IPS-20b (cell line): ENCODE results near the gene PXDN.

ENCODE experiments used
- H3K27ac ChIP-seq: one replicate; pipeline ENCODE4 v1.5.1; 2013; ENCODE audit warnings: low read length
- H3K27me3 ChIP-seq: 2 replicates; pipeline ENCODE4 v1.6.1; 2013; ENCODE audit warnings: mild to moderate bottlenecking, low read length, inconsistent platforms; ENCODE audit not compliant: insufficient read depth
- H3K36me3 ChIP-seq: 2 replicates; pipeline ENCODE4 v1.6.1; 2013; ENCODE audit warnings: low read depth, mild to moderate bottlenecking, inconsistent platforms, low read length, moderate library complexity; ENCODE audit not compliant: insufficient read depth
- H3K4me1 ChIP-seq: 2 replicates; pipeline ENCODE4 v1.6.1; 2013; ENCODE audit warnings: mild to moderate bottlenecking, control low read depth, inconsistent platforms, low read length, moderate library complexity; ENCODE audit not compliant: insufficient read depth
- H3K4me3 ChIP-seq: 2 replicates; pipeline ENCODE4 v1.5.1; 2013; ENCODE audit warnings: mild to moderate bottlenecking, low read length, inconsistent platforms
- H3K9ac ChIP-seq: 2 replicates; pipeline ENCODE4 v1.6.1; 2013; ENCODE audit warnings: low read depth, mild to moderate bottlenecking, inconsistent platforms, low read length, moderate library complexity
- H3K9me3 ChIP-seq: 2 replicates; pipeline ENCODE4 v1.6.1; 2013; ENCODE audit warnings: mild to moderate bottlenecking, low read depth, low read length, inconsistent platforms; ENCODE audit not compliant: insufficient read depth

The PXDN gene

GRCh38 chr2:1600191-1601066, 143.9 kb downstream of the PXDN start:
- Histone ChIP-seq H3K36me3 (no peaks in the 10 kb centered on the region), H3K27ac (no peak overlapping the region), H3K4me1 (peaks cover 3% of the 10 kb centered on the region; the same call in 1 of the 2 replicates), H3K9ac (no peak overlapping the region), H3K27me3 (no peaks in the 10 kb centered on the region), H3K9me3 (0 out of 2 replicates have a peak, but pooled peaks cover 3% of the 10 kb centered on the region), H3K4me3 (no peak overlapping the region)

DNA sequence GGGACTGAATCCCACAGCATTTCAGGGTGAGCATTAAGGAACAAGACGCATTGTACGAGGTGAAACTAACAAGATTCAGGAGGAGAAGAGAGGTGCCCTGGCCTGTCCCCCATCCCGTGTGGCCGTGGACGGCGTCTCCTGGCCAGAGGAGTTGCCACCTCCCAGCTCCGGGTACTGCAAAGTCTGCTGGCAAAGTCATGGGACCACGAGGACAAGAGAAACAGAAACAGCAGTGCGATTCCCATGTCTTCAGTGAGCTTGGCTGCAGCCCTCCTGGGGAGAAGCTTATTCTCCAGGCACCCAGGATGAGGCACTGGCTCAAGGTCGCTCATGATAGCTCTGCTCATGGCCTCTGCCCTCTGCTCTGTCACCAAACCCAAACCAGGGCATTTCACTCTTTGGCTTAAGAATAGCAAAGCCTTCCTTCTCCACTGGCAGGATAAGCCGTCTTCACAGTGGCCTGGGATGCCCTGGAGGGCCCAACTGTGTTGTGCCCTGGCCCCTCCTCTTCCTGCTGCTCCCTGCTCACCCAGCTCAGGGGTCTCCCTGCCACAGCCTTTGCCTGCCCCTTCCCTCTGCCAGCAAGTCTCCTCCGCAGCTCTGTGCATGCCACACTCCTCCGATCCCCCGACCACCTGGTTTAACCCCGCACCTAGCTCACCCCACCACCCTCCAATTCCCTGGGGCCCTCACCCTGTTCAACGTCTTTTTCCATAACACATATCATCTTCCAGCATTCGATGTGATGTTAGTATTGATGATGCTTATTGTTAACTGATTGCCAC, 144.8 kb downstream of the PXDN start:
- Histone ChIP-seq H3K4me3 (no peak overlapping the region), H3K9ac (no peak overlapping the region), H3K9me3 (0 out of 2 replicates have a peak, but pooled peaks cover 3% of the 10 kb centered on the region), H3K36me3 (no peaks in the 10 kb centered on the region), H3K27ac (no peak overlapping the region), H3K4me1 (no peaks in the 10 kb centered on the region; the same call in 1 of the 2 replicates), H3K27me3 (no peaks in the 10 kb centered on the region)

- no peaks in the 10 kb centered on the region for H3K36me3 ChIP-seq
- no peak overlapping the region for H3K9ac ChIP-seq
- H3K4me1 ChIP-seq = no peaks in the 10 kb centered on the region
- 0 out of 2 replicates have a peak, but pooled peaks cover 3% of the 10 kb centered on the region for H3K9me3 ChIP-seq
- no peaks in the 10 kb centered on the region for H3K27me3 ChIP-seq
- no peak overlapping the region for H3K4me3 ChIP-seq
- H3K27ac ChIP-seq = no peak overlapping the region
Observed at GRCh38 chr2:1598800-1599199, 145.5 kb downstream of the PXDN start.

DNA sequence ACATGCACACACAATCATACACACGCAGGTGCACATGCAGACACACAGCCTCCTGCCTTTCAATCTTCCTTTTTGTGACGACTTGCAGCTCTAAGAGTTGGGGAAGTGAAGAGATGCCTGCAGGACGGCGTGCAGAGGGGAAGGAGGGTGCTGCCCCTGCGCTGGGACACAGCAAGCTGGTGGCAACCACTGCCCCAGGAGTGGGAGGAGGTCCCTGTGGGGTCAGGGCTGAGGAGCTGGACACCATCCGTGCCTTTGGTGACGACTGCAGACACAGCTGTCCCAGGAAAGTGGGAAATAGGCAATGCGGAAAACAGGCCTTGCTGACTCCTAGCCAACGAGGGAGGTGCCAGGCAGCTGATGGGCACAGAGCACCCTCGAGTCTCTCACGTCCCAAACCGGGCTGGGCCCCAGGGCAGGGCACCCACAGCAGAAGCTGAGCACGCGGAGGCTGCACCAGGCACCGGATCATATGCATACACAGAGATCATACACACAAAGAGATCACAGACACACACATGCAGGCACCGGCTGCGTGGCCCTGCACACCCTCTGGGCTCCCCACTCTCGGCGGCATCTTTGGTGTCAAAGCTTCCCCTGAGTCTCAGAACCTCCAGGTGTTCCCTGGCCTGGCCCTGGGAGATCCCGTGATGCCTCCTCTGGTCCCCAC, 146.1 kb downstream of the PXDN start:
- H3K4me1 ChIP-seq = no peaks in the 10 kb centered on the region
- no peak overlapping the region for H3K4me3 ChIP-seq
- no peaks in the 10 kb centered on the region for H3K36me3 ChIP-seq
- no peak overlapping the region for H3K9ac ChIP-seq
- 0 out of 2 replicates have a peak, but pooled peaks cover 3% of the 10 kb centered on the region for H3K9me3 ChIP-seq
- H3K27me3 ChIP-seq = no peaks in the 10 kb centered on the region
- H3K27ac ChIP-seq = no peak overlapping the region

GRCh38 chr2:1595274-1595673, 149.0 kb downstream of the PXDN start:
- Histone ChIP-seq H3K9ac (no peak overlapping the region), H3K4me3 (no peak overlapping the region), H3K27me3 (no peaks in the 10 kb centered on the region), H3K36me3 (no peaks in the 10 kb centered on the region), H3K4me1 (peaks cover 16% of the 10 kb centered on the region; the same call in 1 of the 2 replicates), H3K27ac (no peak overlapping the region), H3K9me3 (0 out of 2 replicates have a peak, but pooled peaks cover 3% of the 10 kb centered on the region)

DNA sequence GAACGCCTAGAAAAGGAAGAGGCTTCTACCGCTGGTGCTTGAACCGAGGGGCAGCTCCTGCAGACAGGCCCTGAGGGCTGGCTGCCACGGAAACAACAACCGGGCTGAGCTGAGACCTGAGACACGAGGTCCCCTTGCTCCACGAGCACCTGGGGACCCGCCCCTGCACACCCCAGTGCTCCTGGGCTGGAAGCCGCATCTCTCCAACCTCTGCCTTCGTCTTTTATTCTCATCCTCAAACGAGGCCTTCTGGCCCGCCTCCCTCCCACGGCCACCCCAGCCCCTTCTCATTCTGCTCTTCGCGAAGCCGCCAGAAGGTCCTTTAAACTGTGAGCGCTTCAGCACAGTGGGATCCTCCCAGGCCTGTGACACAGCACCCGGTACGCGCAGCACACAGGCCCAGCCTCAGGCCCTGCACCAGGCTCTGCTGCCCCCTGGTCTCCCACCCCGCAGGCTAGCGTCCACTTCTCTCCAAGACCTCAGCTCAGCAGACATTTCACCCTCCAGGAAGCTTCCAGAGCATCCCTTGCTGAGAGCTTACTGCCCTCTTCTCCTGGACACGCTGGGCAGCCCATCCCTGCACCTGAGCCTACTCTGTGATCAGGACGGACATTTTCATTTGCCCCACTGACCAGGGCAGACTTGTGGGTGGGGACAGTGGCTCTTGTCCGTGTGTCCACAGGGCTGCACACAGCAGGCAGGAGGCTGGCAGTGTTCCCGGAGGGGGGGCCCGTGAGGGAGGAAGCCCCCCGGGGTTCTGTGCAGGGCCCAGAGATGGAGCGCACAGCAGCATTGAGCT, 149.7 kb downstream of the PXDN start:
- Histone ChIP-seq H3K9me3 (0 out of 2 replicates have a peak, but pooled peaks cover 3% of the 10 kb centered on the region), H3K4me3 (no peak overlapping the region), H3K9ac (no peak overlapping the region), H3K27me3 (no peaks in the 10 kb centered on the region), H3K36me3 (no peaks in the 10 kb centered on the region), H3K4me1 (peaks cover 16% of the 10 kb centered on the region; the same call in 1 of the 2 replicates), H3K27ac (no peak overlapping the region)

GRCh38 chr2:1594123-1594372, 150.3 kb downstream of the PXDN start:
- no peaks in the 10 kb centered on the region for H3K36me3 ChIP-seq
- no peaks in the 10 kb centered on the region for H3K27me3 ChIP-seq
- peaks cover 16% of the 10 kb centered on the region; the same call in 1 of the 2 replicates for H3K4me1 ChIP-seq
- no peak overlapping the region for H3K9ac ChIP-seq
- H3K4me3 ChIP-seq = no peak overlapping the region
- H3K9me3 ChIP-seq = 0 out of 2 replicates have a peak, but pooled peaks cover 3% of the 10 kb centered on the region
- H3K27ac ChIP-seq = no peak overlapping the region

- H3K9ac ChIP-seq = no peak overlapping the region
- H3K9me3 ChIP-seq = 0 out of 2 replicates have a peak, but pooled peaks cover 3% of the 10 kb centered on the region
- H3K27me3 ChIP-seq = no peaks in the 10 kb centered on the region
- H3K4me1 ChIP-seq = peaks cover 16% of the 10 kb centered on the region; the same call in 1 of the 2 replicates
- H3K27ac ChIP-seq = no peak overlapping the region
- H3K36me3 ChIP-seq = no peaks in the 10 kb centered on the region
- H3K4me3 ChIP-seq = no peak overlapping the region
Observed at GRCh38 chr2:1593371-1594122, 150.8 kb downstream of the PXDN start.

- Histone ChIP-seq H3K9ac (no peak overlapping the region), H3K36me3 (no peaks in the 10 kb centered on the region), H3K27ac (no peak overlapping the region), H3K27me3 (no peaks in the 10 kb centered on the region), H3K9me3 (0 out of 2 replicates have a peak, but pooled peaks cover 2% of the 10 kb centered on the region), H3K4me1 (peaks cover 16% of the 10 kb centered on the region; the same call in 1 of the 2 replicates), H3K4me3 (peak overlapping the region; percentile 13; the same call in 1 of the 2 replicates)
Observed at GRCh38 chr2:1591978-1592907, 152.1 kb downstream of the PXDN start.

GRCh38 chr2:1591461-1591770, 152.9 kb downstream of the PXDN start:
- H3K36me3 ChIP-seq = no peaks in the 10 kb centered on the region
- peaks cover 16% of the 10 kb centered on the region; the same call in 1 of the 2 replicates for H3K4me1 ChIP-seq
- H3K27ac ChIP-seq = no peak overlapping the region
- H3K4me3 ChIP-seq = no peak overlapping the region
- H3K9ac ChIP-seq = peak overlapping the region; percentile 20; the same call in 1 of the 2 replicates
- H3K27me3 ChIP-seq = no peaks in the 10 kb centered on the region
- no peaks in the 10 kb centered on the region for H3K9me3 ChIP-seq
